ENCODE results near the gene DCC. TPM values are rescaled to one million over a fixed set of nuclear protein-coding genes. Genes with fewer than 3 reads are reported as not detected.

Gene DCC
- polyA plus RNA-seq, 1 experiment: 0.67 TPM

- POLR2A ChIA-PET: no interaction called here
These were observed 786.2 kb downstream of the DCC start for GRCh38 chr18:53126210-53126609.

DNA sequence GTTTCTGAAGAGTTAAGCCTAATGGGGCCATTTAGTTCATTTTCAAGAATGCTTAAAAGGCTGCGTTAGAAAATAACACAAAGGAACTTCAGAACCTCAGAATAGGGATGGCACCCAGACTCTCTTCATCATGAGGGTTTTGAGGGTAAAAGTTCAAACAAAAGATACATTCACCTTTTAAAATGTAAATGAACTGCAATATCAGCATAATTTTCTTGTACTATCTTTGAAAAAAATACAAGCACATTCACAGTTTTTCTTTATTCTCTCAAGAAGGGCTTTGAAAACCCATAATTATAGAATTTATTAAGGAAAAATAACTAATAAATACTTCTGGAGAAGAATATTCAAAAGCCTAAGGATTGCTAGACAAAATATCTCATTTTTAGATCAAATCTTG, 791.0 kb downstream of the DCC start:
- Histone ChIP-seq H3K4me3 (ENCODE audit: low read depth, low read length) (no peak overlapping the region), H3K27ac (ENCODE audit: low read depth, low read length) (no peak overlapping the region), H3K27me3 (ENCODE audit: control insufficient read depth, insufficient read depth, low read length) (no peaks in the 10 kb centered on the region), H3K9me3 (ENCODE audit: control insufficient read depth, insufficient read depth, low read length) (no peaks in the 10 kb centered on the region)
- TF ChIP-seq, protein P1, sequence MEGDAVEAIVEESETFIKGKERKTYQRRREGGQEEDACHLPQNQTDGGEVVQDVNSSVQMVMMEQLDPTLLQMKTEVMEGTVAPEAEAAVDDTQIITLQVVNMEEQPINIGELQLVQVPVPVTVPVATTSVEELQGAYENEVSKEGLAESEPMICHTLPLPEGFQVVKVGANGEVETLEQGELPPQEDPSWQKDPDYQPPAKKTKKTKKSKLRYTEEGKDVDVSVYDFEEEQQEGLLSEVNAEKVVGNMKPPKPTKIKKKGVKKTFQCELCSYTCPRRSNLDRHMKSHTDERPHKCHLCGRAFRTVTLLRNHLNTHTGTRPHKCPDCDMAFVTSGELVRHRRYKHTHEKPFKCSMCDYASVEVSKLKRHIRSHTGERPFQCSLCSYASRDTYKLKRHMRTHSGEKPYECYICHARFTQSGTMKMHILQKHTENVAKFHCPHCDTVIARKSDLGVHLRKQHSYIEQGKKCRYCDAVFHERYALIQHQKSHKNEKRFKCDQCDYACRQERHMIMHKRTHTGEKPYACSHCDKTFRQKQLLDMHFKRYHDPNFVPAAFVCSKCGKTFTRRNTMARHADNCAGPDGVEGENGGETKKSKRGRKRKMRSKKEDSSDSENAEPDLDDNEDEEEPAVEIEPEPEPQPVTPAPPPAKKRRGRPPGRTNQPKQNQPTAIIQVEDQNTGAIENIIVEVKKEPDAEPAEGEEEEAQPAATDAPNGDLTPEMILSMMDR (IDR thresholded peaks at IDR 0.05; ENCODE audit: low read depth, low read length): no peak
- DNase-seq (ENCODE audit: low read depth, low spot score): no peak
- ChIA-PET POLR2A (no interaction called here), CTCF (no interaction called here)

More at GRCh38 chr18:53126210-53126609, 786.2 kb downstream of the DCC start:
- TF ChIP-seq, protein P1 (IDR thresholded peaks at IDR 0.05; ENCODE audit: low read depth, low read length): no peak
- Histone ChIP-seq H3K27ac (ENCODE audit: low read depth, low read length) (no peak overlapping the region), H3K4me3 (ENCODE audit: low read depth, low read length) (no peak overlapping the region), H3K9me3 (ENCODE audit: control insufficient read depth, insufficient read depth, low read length) (no peaks in the 10 kb centered on the region), H3K27me3 (ENCODE audit: control insufficient read depth, insufficient read depth, low read length) (no peaks in the 10 kb centered on the region)
- no peak for DNase-seq (ENCODE audit: low read depth, low spot score)
- CTCF ChIA-PET: no interaction called here

DNA sequence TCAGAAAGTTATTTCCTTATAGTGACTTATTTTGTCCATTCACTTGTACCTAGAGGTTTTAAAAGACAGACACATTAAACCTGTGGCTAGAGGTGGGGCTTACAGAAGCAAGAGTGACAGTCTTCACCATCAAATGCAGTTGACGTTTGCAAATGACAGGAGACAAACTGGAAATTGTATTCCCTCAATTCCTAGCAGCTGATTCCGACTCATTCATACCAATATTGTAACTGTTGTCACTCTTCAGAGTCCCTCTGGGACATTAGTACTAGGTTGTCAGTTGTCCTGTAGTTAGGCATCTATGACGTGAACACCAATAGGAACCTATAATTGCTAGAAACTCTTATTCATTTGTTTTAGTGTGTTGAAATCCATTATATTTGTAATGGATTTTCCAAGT, 794.7 kb downstream of the DCC start:
- DNase-seq (ENCODE audit: low read depth, low spot score): no peak
- ChIA-PET POLR2A (no interaction called here), CTCF (no interaction called here)
- TF ChIP-seq, protein P1 (IDR thresholded peaks at IDR 0.05; ENCODE audit: low read depth, low read length): no peak
- Histone ChIP-seq H3K4me3 (ENCODE audit: low read depth, low read length) (no peak overlapping the region), H3K27me3 (ENCODE audit: control insufficient read depth, insufficient read depth, low read length) (no peaks in the 10 kb centered on the region), H3K27ac (ENCODE audit: low read depth, low read length) (no peak overlapping the region), H3K9me3 (ENCODE audit: control insufficient read depth, insufficient read depth, low read length) (no peaks in the 10 kb centered on the region)

DNA sequence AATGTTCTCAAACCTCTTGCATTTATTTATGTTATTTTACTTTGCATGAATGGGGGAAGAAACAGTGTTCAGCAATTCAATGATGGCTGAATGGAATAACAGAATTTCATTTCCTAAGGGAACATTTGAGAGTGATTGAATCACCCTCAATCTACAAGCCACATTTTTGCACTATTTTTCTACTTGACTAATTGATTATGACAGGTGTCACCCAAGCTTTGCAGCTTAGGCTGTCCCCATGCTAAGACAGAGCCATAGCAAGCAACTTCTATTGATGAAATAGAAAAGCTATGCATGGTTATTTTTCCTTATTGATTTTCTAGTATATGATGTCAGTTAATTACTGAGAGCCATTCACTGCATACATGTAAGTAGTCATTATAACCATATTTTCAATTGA, 795.7 kb downstream of the DCC start:
- CTCF ChIA-PET: no interaction called here
- no peak for DNase-seq (ENCODE audit: low read depth, low spot score)
- no peak overlapping the region for H3K27ac ChIP-seq (ENCODE audit: low read depth, low read length)
- TF ChIP-seq, protein P1 (IDR thresholded peaks at IDR 0.05; ENCODE audit: low read depth, low read length): no peak
- H3K4me3 ChIP-seq (ENCODE audit: low read depth, low read length): no peak overlapping the region
- no peaks in the 10 kb centered on the region for H3K9me3 ChIP-seq (ENCODE audit: control insufficient read depth, insufficient read depth, low read length)
- no peaks in the 10 kb centered on the region for H3K27me3 ChIP-seq (ENCODE audit: control insufficient read depth, insufficient read depth, low read length)
- POLR2A ChIA-PET: no interaction called here

DNA sequence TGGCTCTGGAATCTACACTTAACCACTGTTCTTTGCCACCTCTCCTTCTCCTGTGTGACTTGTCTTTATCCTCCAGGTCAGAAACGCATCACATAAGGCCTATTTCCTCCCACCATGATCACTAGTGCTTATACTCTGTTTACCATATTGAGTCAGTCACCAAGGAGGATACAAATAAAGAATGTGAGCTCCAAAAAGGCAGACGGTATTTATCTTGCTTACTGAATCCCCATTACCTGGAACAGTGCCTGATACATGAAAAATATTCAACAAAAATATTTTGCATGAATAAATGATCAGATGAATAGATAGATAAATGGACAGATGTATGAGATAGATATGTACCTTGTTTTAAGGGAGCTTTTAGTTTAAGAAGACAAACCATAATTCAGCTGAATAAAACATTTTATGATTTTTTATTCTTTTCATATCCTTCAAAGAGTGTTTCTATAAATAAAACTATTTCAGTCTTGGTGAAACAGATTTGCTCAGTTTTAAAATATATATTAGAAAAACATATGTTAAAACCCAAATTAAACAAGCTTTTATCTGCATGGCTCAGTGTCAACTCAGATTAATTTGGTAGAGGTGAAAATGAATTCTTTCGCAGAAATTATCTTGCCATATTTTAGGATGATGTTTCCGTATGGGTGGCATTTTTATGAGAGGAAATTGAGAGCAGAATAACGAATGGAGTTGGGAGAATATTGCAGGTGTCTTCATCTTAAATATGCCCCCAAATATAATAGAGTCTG, 799.9 kb downstream of the DCC start:
- ChIA-PET POLR2A (no interaction called here), CTCF (no interaction called here)
- peaks cover under 1% of the 10 kb centered on the region; the same call in 1 of the 2 replicates for H3K9me3 ChIP-seq (ENCODE audit: control insufficient read depth, insufficient read depth, low read length)
- H3K4me3 ChIP-seq (ENCODE audit: low read depth, low read length): no peak overlapping the region
- TF ChIP-seq, protein P1 (IDR thresholded peaks at IDR 0.05; ENCODE audit: low read depth, low read length): no peak
- no peak for DNase-seq (ENCODE audit: low read depth, low spot score)
- no peak overlapping the region for H3K27ac ChIP-seq (ENCODE audit: low read depth, low read length)
- no peaks in the 10 kb centered on the region for H3K27me3 ChIP-seq (ENCODE audit: control insufficient read depth, insufficient read depth, low read length)

All from AG04450 (cell line).